ENCODE measurements around the gene RIT2. TPM values are rescaled to one million over a fixed set of nuclear protein-coding genes. Genes with fewer than 3 reads are reported as not detected.

The RIT2 gene
- total RNA-seq, 1 experiment from 2014 or later, result 1.5 TPM

GRCh38 chr18:42745931-42746330 lies 369.6 kb downstream of the RIT2 start:
- H3K4me1 Mint-ChIP-seq, result peaks cover 45% of the 10 kb centered on the region
- H3K9me3 Mint-ChIP-seq, result peaks cover 17% of the 10 kb centered on the region
- H3K27ac Mint-ChIP-seq, result peak overlapping the region; percentile 90
- H3K4me3 Mint-ChIP-seq, result no peak overlapping the region
- H3K36me3 Mint-ChIP-seq, result peaks cover 21% of the 10 kb centered on the region
- ChIA-PET CTCF (interaction anchor here (0.5 kb wide), 1 partner anchor 110 kb away, joined by 4 read pairs; no protein-coding TSS in a partner anchor), POLR2A (no interaction called here)
- no peak for TF ChIP-seq GABPB1 (CRISPR knock-in tag; IDR thresholded peaks at IDR 0.05)
- no peak for TF ChIP-seq NFATC4 (CRISPR knock-in tag; IDR thresholded peaks at IDR 0.05)
- no peak for TF ChIP-seq TP53 (CRISPR knock-in tag; IDR thresholded peaks at IDR 0.05)
- TF ChIP-seq PREB (CRISPR knock-in tag; IDR thresholded peaks at IDR 0.05; ENCODE audit: borderline replicate concordance), result no peak
- no peak for TF ChIP-seq CREB1 (CRISPR knock-in tag; IDR thresholded peaks at IDR 0.05)
- no peak for TF ChIP-seq USF2 (CRISPR knock-in tag; IDR thresholded peaks at IDR 0.05)
- no peak for TF ChIP-seq NR1H2 (CRISPR knock-in tag; IDR thresholded peaks at IDR 0.05)
- TF ChIP-seq ZNF121 (CRISPR knock-in tag; IDR thresholded peaks at IDR 0.05), result no peak
- no peak for TF ChIP-seq OVOL2 (CRISPR knock-in tag; IDR thresholded peaks at IDR 0.05; ENCODE audit: borderline replicate concordance)
- no peak for TF ChIP-seq E2F1 (CRISPR knock-in tag; IDR thresholded peaks at IDR 0.05)
- TF ChIP-seq SMAD4 (CRISPR knock-in tag; IDR thresholded peaks at IDR 0.05), result no peak
- no peak for TF ChIP-seq ATF2 (CRISPR knock-in tag; IDR thresholded peaks at IDR 0.05; ENCODE audit: borderline replicate concordance, low read depth)
- TF ChIP-seq CTCF (IDR thresholded peaks at IDR 0.05), result no peak
- no peak for TF ChIP-seq STAT6 (CRISPR knock-in tag; conservative IDR thresholded peaks at IDR 0.05; ENCODE audit: low read depth)
- no peak for TF ChIP-seq PRRX2 (CRISPR knock-in tag; IDR thresholded peaks at IDR 0.05)
- no peak for TF ChIP-seq ZNF532 (CRISPR knock-in tag; IDR thresholded peaks at IDR 0.05; ENCODE audit: borderline replicate concordance)
- TF ChIP-seq CDX4 (CRISPR knock-in tag; IDR thresholded peaks at IDR 0.05; ENCODE audit: borderline replicate concordance), result no peak
- no peak for TF ChIP-seq NR2C2 (CRISPR knock-in tag; IDR thresholded peaks at IDR 0.05)
- TF ChIP-seq MXD4 (CRISPR knock-in tag; IDR thresholded peaks at IDR 0.05; ENCODE audit: borderline replicate concordance), result no peak
- no peak for DNase-seq (ENCODE audit: low spot score)
- H3K27me3 Mint-ChIP-seq (ENCODE audit: low read depth), result no peaks in the 10 kb centered on the region
- ATAC-seq, result no peak

All from WTC11 (cell line).